ENCODE measurements around the gene SLC6A1.
"Not testable (repeated sequence)": the region's sequence is repeated elsewhere in the genome, so short reads cannot be mapped to it uniquely, and the experiment has no call there.

SLC6A1 gene

GRCh38 chr3:11059799-11060115, 67.2 kb downstream of the SLC6A1 start:
- no peak for DNase-seq (ENCODE audit: low spot score)

- DNase-seq (ENCODE audit: low spot score) = peak; percentile 9
Measured at GRCh38 chr3:11060500-11061251, 68.1 kb downstream of the SLC6A1 start.

GRCh38 chr3:11061268-11061871, 68.8 kb downstream of the SLC6A1 start:
- DNase-seq (ENCODE audit: low spot score) = not testable (repeated sequence)

- no peak for DNase-seq (ENCODE audit: low spot score)
Measured at GRCh38 chr3:11062704-11063103, 70.2 kb downstream of the SLC6A1 start.

GRCh38 chr3:11071096-11071755, 78.7 kb downstream of the SLC6A1 start:
- DNase-seq (ENCODE audit: low spot score) = no peak

- no peak for DNase-seq (ENCODE audit: low spot score)
Measured at GRCh38 chr3:11072631-11073030, 80.1 kb downstream of the SLC6A1 start.

- DNase-seq (ENCODE audit: low spot score) = no peak
Measured at GRCh38 chr3:11074011-11074410, 81.5 kb downstream of the SLC6A1 start.

- DNase-seq (ENCODE audit: low spot score) = no peak
Measured at GRCh38 chr3:11074451-11074850, 81.9 kb downstream of the SLC6A1 start.

- DNase-seq (ENCODE audit: low spot score) = not testable (repeated sequence)
Measured at GRCh38 chr3:11075122-11075521, 82.6 kb downstream of the SLC6A1 start.

GRCh38 chr3:11076711-11077110, 84.2 kb downstream of the SLC6A1 start:
- DNase-seq (ENCODE audit: low spot score) = no peak

GRCh38 chr3:11077466-11077865, 84.9 kb downstream of the SLC6A1 start:
- no peak for DNase-seq (ENCODE audit: low spot score)

GRCh38 chr3:11078826-11079515, 86.4 kb downstream of the SLC6A1 start:
- DNase-seq (ENCODE audit: low spot score) = no peak

- no peak for DNase-seq (ENCODE audit: low spot score)
Measured at GRCh38 chr3:11080492-11080891, 87.9 kb downstream of the SLC6A1 start.

- DNase-seq (ENCODE audit: low spot score) = no peak
Measured at GRCh38 chr3:11084098-11084497, 91.5 kb downstream of the SLC6A1 start.

- DNase-seq (ENCODE audit: low spot score) = no peak
Measured at GRCh38 chr3:11084677-11085076, 92.1 kb downstream of the SLC6A1 start.

GRCh38 chr3:11085093-11085840, 92.7 kb downstream of the SLC6A1 start:
- no peak for DNase-seq (ENCODE audit: low spot score)

- no peak for DNase-seq (ENCODE audit: low spot score)
Measured at GRCh38 chr3:11086856-11087255, 94.3 kb downstream of the SLC6A1 start.

GRCh38 chr3:11088066-11088465, 95.5 kb downstream of the SLC6A1 start:
- DNase-seq (ENCODE audit: low spot score) = no peak

- no peak for DNase-seq (ENCODE audit: low spot score)
Measured at GRCh38 chr3:11088831-11089230, 96.3 kb downstream of the SLC6A1 start.
